NCI-H1105 treated with DMSO at 0.1 percent for 48 hours (cell line): ENCODE results near the gene CKM.

Experiments used
- DNase-seq: peaks from one replicate; lab custom pipeline; 2025; lab: John Stamatoyannopoulos, UW

Gene CKM

DNA sequence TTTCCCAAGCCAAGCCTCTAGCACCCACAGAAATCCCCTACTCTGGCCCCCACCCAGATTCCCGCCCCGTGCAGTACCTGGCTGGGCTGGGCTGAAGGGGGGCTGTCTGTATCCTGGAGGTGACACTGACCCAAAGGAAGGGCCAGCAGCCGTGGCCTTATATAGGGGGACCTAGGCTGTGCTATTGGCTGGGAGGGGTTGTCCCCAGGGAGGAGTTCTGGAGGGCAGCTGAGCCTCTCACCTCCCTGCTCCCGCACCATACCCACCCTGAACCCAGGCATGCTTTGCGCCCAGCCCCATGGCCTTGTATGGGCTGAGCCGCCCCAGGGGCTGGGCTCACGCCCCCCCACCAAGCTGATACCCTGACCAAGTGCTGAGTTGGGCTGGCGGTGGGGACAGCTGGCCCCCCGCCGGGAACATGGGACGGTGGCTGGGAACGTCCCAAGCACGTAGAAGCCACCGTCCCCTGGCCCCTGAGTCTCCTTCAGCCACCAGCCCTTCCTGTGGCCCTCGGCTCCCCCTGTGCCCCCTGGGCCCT, at the start of gene CKM:
TSS of gene CKM (minus strand) at position 132 of the 538 bp plus-strand sequence. CDS start 3,162 bp downstream, outside the sequence.
- no peak for DNase-seq

DNA sequence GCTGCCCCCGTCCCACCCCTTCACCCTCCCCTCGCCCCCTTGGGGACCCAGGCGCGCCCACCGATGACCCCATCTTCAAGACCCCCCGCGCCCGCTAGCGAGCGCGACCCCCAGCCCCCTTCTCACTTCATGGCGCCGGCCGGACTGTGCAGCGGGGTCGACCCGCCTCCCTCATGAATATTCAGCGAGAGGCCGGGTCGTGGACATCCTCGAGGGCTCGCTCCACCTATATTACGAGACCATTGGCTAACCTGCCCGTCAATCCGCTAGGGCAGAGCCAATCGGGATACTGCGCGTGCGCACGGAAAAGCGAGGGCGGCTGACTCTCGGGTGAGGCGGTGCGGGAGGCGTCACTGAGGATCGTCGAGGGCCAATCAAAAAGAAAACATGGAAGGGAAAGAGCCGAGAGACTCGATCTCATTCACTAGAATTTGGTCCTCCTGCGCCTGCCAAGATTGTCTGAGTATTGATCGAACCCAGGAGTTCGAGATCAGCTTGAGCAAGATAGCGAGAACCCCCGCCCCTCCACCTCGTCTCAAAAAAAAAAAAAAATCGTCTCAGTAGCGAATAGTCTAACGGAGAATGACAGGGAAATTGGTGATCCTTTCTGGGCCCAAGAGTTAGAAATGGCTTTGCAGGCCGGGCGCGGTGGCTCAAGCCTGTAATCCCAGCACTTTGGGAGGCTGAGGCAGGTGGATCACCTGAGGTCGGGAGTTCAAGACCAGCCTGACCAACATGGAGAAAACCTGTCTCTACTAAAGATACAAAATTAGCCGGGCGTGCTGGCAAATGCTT, 47.9 kb upstream of the CKM start, which contains the start of gene ERCC2:
TSS of gene ERCC2 (minus strand) at position 164 of the 795 bp plus-strand sequence. CDS start at position 131, 33 bp downstream.
- peak; percentile 96 for DNase-seq

DNA sequence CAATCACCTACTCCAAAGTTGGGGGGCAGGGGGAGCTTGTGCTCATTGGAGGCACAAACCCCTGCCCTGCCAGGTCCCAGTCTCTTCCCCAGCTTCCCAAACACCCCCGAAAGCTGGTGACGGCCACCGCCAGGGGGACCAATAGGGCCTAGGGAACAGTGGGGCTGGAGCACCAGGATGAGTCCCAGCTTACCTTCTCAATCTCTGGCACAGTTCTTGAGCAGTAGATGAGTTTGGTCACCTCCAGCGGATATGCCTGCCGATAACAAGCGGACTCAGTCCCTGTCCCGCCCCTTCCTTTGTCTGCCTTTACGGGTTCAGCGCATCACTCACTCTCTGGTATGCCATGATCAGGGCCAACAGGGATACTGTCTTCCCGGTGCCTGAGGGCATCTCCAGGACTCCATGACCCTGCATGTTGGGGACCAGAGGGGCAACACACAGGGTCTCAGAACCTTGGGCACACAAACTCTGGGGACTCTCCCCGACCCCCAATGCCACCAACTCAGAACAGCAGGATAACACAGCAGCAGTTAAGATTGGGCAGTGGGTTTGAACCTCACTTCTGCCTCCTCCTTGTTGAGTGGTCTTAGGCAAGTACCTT, 46.2 kb upstream of the CKM start:
- no peak for DNase-seq

DNA sequence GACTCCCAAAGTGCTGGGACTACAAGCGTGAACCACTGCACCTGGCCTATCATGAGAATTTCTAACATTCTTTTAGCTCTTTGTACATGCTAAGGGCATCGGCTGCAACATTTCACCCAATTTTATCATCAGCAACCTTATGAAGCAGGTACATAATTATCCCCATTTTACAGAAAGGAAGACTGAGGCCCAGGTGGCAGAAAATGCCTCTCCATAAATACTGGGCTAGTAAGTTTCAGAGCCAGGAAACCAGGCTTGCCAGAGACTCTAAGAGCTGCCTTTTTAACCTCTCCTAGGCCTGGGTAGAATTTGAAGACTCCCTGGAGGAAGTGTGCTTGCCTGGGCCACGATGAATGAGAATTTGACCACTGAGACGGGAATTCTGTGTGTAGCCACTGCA, 45.5 kb upstream of the CKM start:
- DNase-seq, result no peak

DNA sequence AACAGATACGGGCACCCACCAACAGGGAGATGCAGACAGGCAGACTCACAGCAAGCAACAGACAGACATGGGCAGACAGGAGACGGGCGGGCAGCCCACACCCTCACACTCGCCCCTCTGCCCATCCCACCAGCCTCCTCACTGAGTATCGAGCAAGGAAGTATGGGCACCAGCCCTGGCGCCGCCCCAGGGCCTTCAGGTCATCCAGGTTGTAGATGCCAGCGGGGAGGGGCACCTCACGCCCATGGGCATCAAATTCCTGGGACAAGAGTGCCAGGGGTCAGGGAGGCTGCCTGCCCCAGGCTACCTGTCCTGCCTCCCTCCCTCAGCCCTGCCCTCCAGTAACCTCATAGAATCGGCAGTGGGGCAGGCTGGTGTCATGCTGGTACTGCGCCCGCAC, 42.0 kb upstream of the CKM start:
- no peak for DNase-seq

DNA sequence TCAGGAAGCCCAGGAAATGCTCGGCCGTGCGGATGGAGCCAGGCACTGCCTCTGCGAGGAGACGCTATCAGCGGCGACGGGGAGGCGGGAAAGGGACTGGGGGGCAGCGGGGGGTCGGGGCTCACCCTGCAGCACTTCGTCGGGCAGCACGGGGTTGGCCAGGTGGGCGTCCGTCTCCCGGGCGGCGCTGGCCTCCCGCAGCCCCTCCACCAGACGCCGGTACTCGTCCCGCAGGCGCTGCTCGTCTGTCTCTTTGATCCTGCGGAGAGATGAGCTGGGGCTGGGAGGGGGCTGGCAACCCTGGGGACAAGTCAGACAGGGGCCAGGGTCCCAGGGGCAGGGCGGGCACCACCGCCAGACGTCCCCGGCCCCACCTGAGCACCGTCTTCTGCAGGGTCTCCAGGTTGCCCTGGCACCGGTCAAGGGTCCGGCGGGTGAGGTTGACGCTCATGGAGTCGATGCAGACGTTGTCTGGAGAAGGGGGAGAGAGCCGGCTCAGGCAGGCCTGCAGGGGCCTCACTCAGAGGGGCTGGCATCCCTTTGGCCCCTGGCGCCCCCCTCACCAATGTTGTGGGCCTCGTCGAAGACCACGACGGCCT, 41.3 kb upstream of the CKM start:
- DNase-seq, result no peak

DNA sequence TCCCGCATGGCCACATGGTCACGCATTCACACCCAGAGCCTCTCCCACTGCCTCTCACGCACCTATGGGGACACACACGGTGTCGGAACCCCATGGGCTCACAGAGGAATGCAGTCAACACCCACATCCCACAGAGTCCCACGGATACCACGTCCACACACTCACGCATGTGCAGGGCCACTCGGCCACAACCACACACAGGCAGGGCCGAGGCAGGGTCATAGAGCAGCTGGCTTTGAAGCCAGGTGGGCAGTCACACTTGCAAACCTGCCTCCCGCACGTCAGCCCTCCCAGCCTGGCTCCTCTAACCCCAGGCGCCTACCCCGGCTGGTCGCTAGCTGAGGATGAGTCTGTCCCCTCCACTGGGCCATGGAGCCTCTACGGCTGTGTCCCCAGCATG, 39.6 kb upstream of the CKM start:
- no peak for DNase-seq

DNA sequence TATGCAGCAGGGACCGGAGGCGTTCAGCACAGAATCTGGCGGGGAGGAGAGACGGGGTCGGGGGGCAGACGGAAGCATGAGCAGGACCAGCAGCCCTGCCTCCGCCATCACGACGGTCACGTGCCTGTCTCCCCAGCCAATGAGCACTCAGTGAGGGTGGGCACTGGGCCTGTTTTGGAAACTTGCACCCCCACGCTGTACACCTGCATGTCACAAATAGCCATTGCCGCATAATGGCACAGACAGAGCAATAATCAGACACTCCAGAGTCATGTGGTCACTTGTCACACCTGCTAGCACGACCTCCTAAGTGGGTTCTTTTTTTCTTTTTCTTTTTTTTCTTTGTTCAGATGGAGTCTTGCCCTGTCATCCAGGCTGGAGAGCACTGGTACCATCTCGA, 38.9 kb upstream of the CKM start:
- no peak for DNase-seq

DNA sequence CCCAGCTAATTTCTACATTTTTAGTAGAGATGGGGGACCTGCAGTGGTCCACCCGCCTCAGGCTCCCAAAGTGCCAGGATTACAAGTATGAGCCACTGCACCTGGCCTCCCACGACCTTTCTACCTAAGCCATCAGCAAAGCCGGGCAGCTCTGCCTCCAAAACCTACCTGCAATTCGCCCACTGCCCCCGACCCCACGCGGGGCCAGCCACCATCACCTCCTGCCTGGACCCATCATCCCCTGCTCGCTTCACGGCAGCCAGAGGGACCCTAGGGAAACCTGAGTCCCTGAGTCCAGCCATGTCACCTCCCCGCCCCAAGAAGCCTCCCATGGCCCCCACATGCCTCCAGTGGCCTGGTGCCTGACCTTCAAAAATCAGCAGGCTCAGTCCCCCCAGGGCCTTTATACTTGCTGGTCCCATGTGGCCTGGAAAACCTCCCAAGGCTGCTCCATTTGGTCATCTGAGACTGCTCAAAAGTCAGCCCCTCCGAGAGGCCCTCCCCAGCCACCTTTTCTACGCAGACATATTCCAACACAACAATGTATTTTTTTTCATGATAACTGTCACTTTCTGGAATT, 35.6 kb upstream of the CKM start:
- DNase-seq, result no peak

DNA sequence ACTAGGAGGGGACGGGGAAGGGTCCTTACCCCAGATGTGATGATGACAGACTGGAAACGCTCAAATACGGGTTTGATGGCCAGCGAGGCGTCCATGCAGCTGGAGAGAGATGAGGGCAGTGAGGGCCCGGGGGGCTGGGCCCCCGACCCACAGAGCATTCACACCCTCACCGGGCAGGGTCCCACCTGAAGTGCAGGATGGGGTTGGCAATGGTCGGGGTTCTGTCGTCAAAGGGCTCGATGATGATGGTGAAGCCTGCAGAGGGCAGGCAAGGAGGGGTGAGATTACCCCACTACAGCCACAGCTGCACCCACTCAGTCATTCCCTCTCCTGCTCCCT, 34.7 kb upstream of the CKM start:
- no peak for DNase-seq

DNA sequence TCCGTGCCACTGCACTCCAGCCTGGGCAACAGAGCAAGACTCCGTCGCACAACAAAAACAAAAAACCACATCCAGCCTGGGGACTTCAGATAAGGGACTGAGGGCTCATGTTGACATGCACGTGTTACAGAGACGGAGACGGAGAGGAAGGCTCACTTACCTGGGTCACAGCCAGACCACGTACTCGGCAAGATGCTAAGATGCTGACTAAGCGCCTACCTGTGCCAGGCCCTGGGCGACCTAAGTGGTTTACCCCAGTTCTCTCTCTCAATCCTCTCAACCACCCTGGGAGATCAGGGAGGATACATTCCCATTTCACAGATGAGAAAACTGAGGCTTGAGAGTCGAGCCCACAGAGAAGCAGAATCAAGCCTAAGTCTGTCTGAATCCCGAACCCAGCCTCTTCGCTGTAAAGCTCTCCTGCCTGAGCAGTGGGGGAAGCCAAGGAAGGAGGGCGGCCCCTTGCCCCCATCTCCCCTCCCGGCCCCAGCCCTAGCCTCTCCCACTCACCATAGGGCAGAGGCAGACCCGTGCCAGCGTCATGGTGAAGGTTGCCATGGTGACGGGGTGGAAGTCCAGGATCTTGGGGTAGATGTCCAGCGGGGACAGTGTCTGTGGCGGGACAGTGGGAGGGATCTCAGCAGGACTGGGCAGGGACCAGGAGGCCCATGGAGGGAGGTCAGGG, 34.2 kb upstream of the CKM start:
- DNase-seq, result no peak

DNA sequence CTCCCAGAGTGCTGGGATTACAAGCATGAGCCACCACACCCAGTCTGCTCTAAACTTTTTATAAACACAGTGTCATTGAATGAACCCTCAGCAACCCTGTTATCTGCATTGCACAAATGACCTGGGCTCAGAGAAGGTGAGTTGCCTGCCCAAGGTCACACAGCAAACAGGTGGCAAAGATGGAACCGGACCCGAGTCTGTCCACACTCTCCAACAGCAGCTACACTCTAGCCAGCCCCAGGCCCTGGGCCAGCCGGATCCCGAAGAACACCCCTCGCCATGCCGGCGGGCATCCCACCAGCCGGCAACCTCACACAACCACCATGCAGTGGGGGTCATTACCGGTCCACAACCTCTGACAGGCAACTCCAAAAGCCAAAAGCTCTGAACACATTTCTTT, 33.2 kb upstream of the CKM start:
- no peak for DNase-seq

DNA sequence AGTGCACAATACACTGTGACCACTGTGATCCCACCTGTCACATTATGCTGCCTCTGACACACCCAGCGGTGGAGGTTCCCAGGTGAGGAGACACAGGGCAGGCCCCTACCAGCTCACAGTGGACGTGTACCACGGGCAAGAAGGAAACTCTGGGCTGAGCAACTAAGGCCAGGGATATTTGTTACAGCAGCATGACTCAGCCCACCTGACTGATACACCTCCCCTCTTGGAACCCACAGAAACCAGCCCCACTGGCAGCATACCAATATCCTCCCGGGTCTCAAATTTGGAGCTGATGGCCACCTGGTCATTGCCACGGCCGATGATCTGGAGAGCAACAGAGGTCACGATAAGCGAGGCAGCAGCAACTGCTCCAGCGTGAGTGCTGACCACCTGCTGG, 32.7 kb upstream of the CKM start:
- no peak for DNase-seq

DNA sequence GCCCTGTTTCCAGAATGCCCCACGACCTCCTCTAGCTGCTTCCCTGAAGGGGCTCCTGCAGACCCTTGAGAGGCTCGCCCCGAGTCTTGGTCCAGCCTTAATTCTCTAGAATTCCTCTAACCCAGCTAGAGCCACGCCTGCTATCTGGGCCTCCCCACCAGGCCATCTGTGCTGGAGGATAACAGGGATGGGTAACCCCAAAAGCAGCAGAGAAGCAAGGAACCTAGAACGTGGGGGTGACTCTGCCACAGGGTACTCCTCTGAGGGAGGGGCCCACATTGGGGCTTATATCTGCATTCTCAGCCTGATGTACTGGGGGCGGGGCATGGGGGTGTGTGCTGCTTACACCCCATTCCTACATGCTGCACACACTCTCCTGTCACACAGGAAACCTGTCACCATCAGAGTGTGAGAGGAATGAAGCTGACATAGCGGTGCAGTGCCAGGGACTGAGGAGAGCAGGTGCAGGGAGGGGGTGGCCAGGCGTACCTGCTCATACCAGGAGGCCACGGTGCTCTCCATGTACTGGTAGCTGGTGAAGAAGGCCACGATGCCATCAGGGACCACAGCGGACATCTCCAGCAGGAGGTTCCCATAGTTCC, 31.7 kb upstream of the CKM start:
- DNase-seq, result no peak

DNA sequence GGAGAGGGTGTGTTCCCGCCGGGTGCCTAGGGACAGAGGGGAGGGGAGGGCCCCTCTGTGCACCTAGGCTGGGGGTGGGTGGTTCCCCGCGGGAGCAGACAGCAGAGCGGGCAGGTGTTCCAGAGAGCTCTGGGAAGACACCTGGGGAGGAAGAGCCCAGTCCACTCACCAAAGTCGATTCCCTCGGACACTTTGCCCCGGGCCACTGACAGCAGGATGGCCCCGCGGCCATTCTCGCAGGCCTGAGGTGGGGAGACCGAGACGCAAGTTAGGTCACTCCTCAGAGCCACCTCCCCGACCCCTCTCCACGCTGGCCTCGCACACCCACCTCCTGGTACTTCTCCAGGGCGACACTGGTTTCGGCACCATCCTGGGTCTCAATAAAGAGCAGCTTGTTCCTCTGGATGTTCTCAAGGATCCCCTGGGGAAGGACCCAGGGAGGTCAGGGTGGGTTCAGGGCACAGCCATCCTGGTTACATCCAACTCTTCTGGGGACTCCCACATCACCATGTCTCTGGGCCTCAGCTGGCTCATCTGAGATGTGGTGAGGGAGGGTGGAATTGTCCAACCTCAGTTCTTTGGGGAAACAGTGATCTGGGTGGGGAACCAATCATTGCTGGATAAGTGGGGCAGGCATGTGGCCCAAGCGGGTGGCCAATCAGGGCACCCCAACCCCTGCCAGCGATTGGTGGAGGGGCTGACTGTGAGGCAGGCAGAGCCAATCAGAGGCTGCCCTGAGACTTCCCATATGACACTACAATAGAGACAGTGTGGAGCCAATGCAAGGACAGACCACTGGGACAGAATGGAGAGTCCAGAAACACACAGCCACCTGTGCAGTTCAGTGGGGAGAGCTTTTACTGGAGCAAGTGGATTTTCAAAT, 30.5 kb upstream of the CKM start:
- no peak for DNase-seq

DNA sequence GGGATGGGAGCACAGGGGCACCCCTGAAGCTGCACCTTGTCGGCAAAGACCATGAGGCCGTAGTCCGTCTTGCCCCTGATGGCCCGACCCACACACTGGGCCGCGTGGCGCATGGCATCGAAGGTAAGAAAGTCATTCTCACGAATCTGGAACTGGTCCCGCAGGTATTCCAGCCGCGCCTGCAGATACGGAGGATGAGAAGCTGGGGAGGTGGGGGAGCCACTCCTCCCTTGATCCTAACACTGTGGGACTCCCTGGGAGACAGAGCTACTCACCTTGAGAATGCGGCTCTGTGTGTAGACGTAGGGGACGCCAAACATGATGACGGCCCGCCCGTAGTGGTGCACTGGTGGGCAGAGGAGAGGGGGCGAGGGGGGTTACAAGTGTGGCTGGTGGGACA, 29.8 kb upstream of the CKM start:
- no peak for DNase-seq

DNA sequence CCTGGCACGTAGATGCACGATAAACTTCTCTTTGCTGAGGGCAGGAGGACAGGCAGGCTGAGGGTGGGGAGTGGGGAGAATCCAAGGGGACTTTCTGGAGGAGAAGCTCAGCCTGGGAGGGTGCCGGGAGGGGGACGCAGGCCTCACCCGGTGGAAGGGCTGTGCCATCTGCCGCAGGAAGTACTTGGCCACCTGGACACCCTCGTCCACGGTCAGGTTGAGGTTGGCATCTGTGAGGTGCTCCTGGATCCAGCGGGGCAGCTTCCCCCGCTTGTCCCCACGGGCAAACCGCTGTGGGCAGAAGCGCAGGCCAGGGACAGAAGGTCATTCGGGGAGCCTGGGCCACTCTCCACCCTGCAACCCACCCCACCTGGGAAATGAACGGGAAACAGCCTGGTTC, 29.4 kb upstream of the CKM start:
- no peak for DNase-seq

DNA sequence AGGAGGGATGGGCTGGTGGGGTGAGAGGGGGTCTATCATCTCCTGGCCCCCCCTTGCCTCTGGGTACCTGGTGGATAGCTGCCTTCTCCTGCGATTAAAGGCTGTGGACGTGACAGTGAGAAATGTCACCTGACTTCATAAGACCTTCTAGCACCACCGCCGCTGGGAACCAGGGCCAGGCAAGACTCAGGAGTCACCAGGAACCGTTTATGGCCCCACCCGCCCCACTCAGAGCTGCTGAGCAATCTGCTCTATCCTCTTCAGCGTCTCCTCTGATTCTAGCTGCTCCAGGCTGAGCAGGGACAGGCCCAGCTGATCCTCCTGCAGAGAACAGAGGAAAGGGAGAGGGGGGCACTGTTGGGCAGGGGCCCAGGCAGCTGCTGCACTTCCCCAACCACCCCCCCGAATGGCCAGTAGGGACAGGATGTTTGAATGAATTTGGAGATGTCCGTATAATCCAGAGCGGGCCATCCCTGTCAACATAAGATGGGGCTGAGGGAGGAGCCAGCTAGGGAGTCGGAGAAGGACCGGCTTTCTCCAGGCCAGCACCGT, 28.8 kb upstream of the CKM start:
- DNase-seq, result no peak

DNA sequence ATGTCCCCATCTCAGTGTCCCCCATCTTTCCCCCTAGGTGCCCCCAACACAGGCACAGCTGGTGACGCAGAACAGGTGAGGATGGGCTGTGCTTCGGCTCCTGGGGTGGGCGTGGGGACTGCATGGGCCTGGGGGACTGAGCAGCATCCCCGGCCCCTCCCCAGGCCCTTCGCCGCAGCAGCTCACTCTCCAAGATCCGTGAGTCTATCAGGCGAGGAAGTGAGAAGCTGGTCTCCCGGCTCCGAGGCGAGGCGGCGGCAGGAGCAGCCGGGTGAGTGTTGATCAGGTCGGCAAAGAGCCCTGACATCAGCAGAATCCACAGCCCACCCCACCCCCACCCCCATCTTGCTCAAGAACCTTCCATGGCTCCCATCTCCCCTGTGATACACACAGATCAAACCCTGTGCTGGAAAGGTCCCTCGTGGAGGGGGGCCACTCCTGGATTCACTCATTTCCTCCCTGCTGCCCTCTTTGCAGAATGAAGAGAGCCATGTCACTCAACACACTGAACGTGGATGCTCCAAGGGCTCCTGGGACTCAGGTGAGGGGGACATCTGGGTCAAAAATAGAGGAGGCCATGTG, 27.9 kb upstream of the CKM start:
- DNase-seq, result no peak

DNA sequence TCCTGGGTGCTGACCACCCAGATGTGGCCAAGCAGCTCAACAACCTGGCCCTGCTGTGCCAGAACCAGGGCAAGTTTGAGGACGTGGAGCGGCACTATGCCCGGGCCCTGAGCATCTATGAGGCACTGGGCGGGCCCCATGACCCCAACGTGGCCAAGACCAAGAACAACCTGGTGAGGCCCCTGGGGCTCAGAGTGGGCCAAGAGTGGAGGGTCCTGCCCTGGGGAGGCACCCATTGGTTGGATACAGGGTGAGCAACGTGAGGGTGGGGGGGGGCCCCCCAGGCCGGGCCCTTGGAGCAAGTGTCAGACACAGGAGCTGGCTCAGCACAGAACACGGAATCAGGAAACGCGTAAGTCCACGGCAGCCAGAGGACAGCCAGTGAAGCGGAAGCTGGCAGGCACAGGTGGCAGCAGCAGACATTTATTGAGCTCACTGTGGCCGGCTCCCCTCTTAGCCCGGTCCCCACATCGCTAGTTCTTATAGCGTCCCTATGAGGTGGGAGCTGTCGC, 26.8 kb upstream of the CKM start:
- DNase-seq, result no peak
